Measurements from ENCODE around the gene DNM2. TPM values are rescaled to one million over a fixed set of nuclear protein-coding genes. Genes with fewer than 3 reads are reported as not detected.

The DNM2 gene
- total RNA-seq, 3 donors from 2014 or later: 318 to 602 (median 562) TPM

GRCh38 chr19:10763411-10763810 lies 45.5 kb downstream of the DNM2 start:
- no peak for ATAC-seq
- Histone ChIP-seq H3K4me1 (ENCODE audit: low read depth) (peaks cover 77% of the 10 kb centered on the region), H3K36me3 (ENCODE audit: low read depth) (no peaks in the 10 kb centered on the region), H3K4me3 (no peak overlapping the region), H3K9me3 (no peaks in the 10 kb centered on the region)
- intact Hi-C loops (cut with DNase I, micrococcal nuclease): no loop called here
- TF ChIP-seq, protein P1, sequence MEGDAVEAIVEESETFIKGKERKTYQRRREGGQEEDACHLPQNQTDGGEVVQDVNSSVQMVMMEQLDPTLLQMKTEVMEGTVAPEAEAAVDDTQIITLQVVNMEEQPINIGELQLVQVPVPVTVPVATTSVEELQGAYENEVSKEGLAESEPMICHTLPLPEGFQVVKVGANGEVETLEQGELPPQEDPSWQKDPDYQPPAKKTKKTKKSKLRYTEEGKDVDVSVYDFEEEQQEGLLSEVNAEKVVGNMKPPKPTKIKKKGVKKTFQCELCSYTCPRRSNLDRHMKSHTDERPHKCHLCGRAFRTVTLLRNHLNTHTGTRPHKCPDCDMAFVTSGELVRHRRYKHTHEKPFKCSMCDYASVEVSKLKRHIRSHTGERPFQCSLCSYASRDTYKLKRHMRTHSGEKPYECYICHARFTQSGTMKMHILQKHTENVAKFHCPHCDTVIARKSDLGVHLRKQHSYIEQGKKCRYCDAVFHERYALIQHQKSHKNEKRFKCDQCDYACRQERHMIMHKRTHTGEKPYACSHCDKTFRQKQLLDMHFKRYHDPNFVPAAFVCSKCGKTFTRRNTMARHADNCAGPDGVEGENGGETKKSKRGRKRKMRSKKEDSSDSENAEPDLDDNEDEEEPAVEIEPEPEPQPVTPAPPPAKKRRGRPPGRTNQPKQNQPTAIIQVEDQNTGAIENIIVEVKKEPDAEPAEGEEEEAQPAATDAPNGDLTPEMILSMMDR (IDR thresholded peaks at IDR 0.05): no peak
- DNase-seq: no peak

DNA sequence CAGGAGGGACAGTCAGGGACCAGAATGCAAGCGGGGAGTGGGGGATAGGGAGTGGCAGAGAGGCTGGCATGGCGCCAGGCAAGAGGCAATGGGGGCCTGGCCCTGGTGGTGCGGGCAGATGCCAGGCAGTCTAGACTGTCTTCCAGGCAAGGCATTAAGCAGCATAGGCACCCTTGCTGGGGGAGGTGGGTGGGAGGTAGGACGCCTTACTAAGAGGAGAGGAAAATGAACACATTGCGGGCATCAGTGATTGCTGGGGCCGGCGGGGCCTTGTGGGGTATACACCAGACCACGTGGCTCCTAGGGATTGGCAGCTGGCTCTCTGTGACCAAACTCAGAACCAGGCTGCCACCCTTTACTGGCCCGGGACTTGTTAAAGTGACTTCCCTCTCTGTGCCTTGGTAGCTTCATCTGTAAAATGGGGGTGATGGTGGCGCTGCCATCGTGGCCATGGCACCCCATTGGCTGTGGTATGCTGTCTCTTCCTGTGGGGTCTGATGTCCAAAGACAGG lies 46.0 kb downstream of the DNM2 start:
- ATAC-seq: peak; percentile 29
- Histone ChIP-seq H3K36me3 (ENCODE audit: low read depth) (no peaks in the 10 kb centered on the region), H3K9me3 (no peaks in the 10 kb centered on the region), H3K4me1 (ENCODE audit: low read depth) (peaks cover 77% of the 10 kb centered on the region), H3K4me3 (no peak overlapping the region)
- intact Hi-C loops (cut with DNase I, micrococcal nuclease): no loop called here
- DNase-seq: peak in 2 of 3 donors; percentile 54 to 65
- TF ChIP-seq, protein P1 (IDR thresholded peaks at IDR 0.05): no peak

GRCh38 chr19:10764340-10764894 lies 46.5 kb downstream of the DNM2 start:
- DNase-seq: peak; percentile 89 to 90 (median 90)

DNA sequence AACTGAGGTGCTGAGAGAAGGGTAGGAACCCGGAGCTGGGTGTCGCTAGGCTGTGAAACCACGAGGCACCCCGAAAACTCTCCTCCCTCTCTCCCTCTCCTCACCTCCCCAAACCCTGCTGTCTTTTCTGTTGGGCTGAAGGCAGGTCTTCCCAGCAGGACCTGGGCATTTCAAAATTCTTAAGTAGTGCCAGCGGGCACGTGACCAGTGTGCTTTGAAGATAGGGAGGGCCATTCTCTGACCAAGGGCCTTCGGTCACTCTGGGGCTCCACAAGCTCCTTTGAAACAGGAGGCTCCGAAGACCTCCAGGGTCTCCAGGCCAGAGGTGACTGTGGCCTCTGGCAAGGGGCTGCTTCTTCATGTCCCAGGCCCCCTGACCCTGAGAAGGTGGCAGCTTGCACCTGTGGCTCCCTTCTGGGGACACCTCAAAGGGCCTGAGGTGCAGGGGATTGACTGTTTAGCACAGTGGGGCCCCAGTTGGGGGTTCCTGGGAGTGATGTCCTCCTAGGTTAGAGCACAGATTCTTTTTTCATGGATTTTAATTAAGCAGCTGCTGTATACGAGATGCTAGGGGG lies 48.3 kb downstream of the DNM2 start:
- ATAC-seq: no peak
- H3K36me3 ChIP-seq (ENCODE audit: low read depth): no peaks in the 10 kb centered on the region
- intact Hi-C loops (cut with DNase I, micrococcal nuclease): loop anchor here in 1 of 2 donors (5.0 kb wide), 1 partner anchor 49 kb away; the partner anchor contains the start of gene DNM2
- peaks cover 64% of the 10 kb centered on the region for H3K4me1 ChIP-seq (ENCODE audit: low read depth)
- H3K4me3 ChIP-seq: no peak overlapping the region
- no peaks in the 10 kb centered on the region for H3K9me3 ChIP-seq
- TF ChIP-seq, protein P1 (IDR thresholded peaks at IDR 0.05): no peak
- DNase-seq: no peak

More at GRCh38 chr19:10764340-10764894, 46.5 kb downstream of the DNM2 start:
- Histone ChIP-seq H3K36me3 (ENCODE audit: low read depth) (no peaks in the 10 kb centered on the region), H3K9me3 (no peaks in the 10 kb centered on the region), H3K4me3 (no peak overlapping the region), H3K4me1 (ENCODE audit: low read depth) (peaks cover 77% of the 10 kb centered on the region)
- intact Hi-C loops (cut with DNase I, micrococcal nuclease): no loop called here
- peak; percentile 80 for ATAC-seq
- TF ChIP-seq, protein P1 (IDR thresholded peaks at IDR 0.05): no peak

DNA sequence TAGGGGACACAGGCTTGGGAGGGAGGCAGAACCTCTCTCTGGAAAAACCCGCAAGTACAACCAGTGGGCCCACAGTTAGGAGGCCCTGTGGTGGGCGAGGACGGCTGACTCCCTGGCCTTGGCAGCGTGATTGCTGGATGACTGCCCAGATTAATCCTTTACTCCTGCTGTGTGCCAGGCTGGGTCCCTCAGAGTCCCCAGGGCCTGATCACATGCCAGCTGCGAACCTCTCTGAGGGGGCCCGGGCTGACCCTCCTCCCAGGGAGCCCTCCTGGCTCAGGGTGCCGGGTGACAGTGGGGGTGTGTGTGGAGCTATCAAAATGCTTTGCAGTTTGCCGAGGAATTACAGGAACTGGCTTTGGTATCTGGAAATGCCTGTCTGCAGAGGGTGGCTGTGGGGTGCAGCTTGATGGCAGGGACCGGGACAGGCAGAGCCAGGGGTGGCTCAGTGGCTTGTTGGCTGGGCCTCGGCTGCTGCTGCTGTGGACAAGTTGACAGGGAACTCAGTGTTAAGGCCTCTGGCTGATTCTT lies 48.9 kb downstream of the DNM2 start:
- DNase-seq (no peak), ATAC-seq (peak; percentile 1)
- Histone ChIP-seq H3K4me3 (no peak overlapping the region), H3K36me3 (ENCODE audit: low read depth) (no peaks in the 10 kb centered on the region), H3K4me1 (ENCODE audit: low read depth) (peaks cover 58% of the 10 kb centered on the region), H3K9me3 (no peaks in the 10 kb centered on the region)
- TF ChIP-seq, protein P1 (IDR thresholded peaks at IDR 0.05): no peak
- intact Hi-C loops (cut with DNase I, micrococcal nuclease): loop anchor here in 1 of 2 donors (5.0 kb wide), 1 partner anchor 49 kb away; the partner anchor contains the start of gene DNM2

Data from mucosa of descending colon (tissue), 3 donors.